Stimulated activated CD4-positive, alpha-beta T cell treated with anti-CD3 and anti-CD28 coated beads, Interleukin-1b, Interleukin-23, amount 100 ng/mL, for 48 hours (primary cell): ENCODE measurements around the gene STX16.
A peak's percentile ranks its signal among the peaks of the same experiment; 100 is the strongest.

ENCODE experiments used
- DNase-seq: peaks from one replicate; pipeline ENCODE4 v3.0.0-alpha.2; 2020

STX16 gene

DNA sequence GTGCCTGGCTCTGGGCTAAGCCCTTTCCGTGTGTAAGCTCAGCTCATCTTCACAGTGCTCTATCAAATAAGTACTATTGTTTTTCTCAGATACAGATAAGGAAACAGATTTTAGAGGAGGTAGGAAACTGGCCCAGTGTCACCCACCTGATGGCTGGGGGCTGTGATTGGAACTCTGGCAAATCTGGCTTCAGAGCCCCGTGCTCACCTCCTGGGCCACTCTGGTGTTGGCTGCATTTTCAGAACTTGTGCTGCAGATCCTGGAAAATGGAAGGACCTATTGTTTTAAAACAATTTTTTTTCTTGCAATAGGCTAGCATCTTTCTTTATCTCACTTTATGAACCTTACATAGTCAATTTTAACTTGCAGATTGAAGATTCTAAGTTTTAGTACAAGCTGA, 5.7 kb downstream of the STX16 start:
- DNase-seq: no peak

DNA sequence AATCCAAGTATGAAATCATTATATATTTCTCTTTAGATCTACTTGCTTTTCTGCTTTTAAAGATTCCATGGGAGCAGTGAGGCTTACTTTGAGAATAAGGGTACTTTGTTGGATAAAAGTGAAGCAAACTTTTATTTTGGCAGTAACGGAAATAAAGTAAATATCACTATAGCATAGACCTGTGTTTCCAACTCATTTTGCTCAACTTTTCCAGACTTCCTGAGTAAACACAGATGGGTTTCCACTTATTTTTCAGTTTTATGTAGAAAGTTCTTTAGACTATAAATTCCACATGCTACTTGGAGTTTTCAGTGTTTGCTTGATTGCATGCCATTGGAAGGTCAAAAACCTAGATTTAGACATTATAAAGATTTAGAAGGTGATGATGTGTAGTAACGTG, 6.2 kb downstream of the STX16 start:
- DNase-seq: no peak

DNA sequence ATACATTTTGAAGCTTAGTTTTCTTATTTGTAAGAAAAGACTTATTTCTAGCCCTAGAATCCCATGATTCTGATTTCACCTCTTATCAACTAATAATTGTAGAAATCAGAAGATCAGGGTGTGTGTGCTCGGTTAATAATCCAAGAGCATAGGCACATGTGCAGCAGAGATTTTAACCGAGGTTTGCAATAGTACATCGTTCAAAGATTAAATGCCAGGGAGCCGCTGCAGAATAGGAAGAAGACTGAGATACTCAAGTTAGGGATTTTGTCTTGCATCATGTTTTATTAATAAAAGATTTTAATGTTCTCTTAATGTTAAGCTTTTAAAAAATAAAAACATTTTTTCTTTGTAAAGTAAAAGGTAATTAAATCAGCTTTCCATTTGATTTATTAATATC, 6.9 kb downstream of the STX16 start:
- DNase-seq: no peak

DNA sequence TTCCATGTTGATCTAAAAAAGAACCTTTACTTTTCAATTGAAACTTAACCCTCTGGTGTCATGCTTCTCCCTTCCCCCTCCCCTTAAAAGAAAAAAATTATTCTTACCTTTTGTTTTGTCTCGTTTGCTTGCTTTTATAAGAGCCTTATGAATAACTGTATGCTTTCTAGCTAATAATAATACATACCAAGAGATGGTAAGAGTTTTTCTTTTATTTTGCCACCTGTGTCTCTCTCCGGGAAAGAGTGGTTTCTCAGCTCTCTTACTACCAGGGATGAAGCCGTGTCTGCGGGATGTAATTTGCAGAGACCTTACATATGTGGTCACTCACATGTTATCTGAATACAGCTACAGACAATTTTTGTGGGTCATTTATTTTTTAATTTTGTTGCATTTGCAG, 7.7 kb downstream of the STX16 start:
- no peak for DNase-seq

DNA sequence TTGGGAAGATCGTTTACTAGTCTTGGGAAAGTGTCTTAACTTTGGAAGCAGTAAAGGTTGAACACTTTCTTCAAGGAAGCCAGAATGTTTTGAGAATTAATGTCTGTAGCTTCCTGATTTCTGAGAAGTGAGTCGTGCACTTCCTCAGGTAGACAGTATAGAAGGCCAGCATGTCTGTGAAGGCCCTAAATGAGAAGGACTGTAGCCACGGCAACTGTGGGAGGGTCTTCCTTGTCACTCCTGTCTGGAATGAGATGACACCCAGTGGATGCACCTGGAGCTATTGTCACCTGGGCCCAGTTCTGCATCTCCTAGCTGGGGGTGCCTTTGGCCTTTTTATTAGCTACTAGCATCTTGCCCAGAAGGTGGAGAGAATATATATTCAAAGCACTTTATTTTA, 8.8 kb downstream of the STX16 start:
- no peak for DNase-seq

DNA sequence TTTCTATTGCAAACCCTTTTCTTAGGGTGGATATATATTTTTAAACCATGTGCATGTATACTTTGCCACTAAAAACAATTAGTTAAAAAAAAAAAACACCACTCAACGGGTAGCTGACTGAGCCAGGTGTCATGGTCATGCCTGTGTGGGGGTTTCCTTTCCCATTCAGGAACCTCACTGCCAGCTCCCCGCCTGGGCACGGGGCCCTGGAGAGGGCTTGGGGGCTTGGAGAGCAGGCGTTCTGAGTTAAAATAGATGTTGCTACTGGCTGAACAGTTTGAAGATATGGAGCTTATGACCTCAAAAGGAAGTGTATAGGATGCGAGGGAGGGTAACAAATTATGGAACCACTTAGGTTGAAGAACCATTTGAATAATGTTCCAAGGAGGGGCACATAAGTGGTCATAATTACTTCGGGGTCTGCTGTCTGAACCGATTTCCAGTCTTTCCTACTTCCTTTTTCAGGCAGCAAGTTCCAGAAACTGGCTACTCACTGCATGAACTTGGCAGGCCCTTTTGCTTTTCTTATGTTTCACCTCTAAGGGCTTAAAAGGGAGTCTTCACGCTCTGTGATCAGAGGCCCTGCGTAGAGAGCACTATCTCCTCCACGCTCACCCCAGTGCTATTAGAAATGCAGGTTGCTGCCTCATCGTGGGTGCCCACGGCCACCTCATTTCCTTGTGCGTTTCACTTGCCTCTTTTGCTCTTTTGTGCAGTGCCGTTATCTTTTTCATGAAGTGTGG, 9.9 kb downstream of the STX16 start:
- peak; percentile 24 for DNase-seq

DNA sequence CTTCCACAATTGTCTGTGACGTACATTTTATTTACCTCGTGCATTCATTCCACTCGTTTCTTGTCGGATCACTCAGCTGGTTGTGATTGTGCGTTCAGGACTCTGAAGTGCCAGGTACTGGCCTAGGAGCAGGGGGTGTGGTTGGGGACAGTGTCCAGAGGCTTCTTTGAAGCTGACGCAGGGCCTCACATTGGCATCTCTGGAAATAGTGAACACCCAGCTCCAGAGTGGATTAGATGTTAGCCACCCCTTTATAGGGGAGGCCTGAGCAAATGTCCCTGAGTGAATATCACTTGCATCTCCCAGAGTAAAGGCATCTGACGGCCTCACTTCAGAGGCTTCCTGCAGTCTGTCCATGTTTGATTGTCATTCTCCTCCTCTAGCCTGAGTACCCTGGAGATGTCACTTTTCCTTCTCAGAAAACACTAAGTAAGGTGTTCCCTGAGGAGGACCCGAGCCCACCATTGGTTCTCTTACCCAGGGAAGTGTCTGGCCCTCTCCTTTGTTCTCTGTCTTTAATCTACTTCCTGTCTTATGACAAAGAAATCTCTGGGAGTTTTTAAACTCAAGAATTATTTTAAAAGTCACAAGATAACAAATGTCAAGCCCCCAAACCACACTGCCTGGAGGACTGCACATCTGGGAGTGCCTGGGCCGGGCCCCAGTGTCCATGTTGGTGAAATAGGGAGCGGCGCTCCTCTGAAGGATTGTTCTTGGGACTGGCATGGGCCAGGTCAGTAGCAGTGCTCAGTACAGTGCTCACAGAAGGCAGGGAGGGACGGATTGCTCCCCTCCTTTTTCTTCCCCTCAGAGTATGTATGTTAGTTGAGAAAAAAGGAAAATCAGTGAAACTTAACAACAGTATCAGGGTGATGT, 10.8 kb downstream of the STX16 start:
- DNase-seq: no peak

DNA sequence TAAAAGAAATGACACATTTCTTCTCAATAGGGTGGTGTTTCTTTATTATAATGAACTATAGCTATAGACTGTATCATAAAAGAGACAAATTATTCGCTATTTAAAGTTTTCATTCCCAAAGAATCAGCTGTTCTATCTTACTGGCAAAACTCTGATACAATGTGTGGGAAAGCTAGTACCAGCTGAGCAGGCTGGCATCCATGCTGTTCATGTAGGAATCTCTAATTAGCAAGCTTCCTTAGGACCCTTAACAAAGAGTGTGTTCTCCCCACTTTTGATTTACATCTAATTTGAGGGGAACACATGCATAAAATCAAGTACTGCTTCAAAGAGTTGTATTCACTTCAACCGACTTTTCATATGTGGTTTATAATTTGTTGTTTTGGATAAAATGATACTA, 13.2 kb downstream of the STX16 start:
- DNase-seq: no peak

DNA sequence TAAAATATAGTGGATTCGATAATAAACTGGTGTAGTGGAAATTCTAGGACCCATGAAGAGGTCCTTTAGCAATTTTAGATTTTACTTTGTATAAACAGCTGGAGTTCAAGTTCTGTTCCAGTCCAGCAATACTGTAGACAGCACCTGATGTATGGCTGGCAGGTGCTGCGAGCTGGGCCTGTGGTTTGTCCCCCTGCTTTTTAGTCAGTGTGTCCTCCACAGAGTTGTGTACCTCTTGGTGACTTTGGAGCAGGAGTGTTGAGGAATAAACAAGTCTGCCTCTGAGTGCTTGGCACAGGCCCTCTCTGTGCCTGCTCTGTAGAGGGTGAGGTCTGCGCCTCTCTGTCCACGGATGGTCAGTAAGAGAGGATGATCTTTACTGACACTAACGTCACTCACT, 13.8 kb downstream of the STX16 start:
- DNase-seq: no peak

DNA sequence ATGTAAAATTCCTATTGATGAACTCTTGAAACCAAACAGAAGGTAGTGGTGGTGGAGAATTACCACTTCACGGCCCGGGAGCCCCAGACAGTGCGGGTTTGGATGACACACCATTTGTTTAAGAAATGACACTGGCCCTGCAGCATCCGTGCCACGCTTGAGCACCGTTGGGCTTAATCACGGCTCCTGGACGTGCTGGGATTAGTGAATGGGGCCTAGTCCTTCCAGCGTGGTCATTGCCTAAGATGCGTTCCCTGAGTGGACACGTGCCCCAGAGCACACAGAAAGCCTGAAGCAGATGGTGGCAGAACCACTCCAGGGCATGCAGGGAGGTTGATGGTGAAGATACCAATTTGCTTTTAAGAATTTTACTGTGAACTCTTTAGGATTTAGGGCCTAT, 14.5 kb downstream of the STX16 start:
- DNase-seq: no peak

DNA sequence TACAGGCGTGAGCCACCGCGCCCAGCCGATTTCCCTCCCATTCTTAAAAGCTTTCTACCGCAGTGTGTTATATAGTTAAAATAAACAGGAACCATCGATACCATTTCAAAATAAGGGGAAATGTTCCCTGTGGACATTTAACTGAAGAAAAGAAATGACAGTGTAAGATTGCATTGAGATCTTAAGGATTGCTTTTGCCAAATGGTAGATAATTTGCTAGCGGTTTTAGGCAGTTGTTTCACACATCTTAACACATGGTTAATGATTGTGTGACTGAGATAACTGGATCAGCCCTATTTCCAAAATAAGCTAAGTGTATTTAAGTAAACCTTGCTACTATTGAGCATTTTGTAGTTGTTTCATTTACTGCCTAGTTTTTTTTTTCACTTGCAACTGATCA, 15.6 kb downstream of the STX16 start:
- no peak for DNase-seq

DNA sequence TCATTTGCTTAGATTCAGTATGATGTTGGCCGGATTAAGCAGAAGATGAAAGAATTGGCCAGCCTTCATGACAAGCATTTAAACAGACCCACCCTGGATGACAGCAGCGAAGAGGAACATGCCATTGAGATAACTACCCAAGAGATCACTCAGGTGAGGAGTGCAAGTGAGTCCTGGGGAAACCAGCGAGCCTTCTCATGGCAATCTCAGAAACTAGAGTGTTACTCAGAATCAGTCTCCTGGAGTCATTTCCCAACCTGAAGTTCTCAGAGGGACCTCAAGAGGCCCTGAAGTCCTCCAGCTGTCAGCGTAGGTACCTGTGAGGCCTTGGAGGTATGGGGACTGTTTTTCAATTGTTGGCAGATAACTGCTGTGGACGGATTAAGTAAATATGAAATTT, 16.9 kb downstream of the STX16 start:
- no peak for DNase-seq

DNA sequence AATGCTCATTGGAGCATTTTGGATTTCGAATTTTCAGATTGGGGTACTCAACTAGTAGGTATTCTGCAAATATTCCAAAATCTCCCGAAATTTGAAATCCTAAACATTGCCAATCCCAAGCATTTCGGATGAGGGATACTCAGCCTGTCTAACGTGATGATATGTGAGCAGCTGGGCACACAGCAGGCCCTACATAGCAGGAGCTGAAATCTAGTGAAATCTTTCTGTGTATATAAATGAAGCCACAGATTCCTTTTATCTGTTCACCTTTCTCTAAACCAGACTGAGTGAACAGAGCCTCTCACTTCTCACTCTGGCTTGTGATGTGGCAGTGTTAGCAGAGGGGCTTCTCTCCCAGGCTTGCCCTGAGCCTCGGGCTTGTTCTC, 17.8 kb downstream of the STX16 start:
- no peak for DNase-seq

DNA sequence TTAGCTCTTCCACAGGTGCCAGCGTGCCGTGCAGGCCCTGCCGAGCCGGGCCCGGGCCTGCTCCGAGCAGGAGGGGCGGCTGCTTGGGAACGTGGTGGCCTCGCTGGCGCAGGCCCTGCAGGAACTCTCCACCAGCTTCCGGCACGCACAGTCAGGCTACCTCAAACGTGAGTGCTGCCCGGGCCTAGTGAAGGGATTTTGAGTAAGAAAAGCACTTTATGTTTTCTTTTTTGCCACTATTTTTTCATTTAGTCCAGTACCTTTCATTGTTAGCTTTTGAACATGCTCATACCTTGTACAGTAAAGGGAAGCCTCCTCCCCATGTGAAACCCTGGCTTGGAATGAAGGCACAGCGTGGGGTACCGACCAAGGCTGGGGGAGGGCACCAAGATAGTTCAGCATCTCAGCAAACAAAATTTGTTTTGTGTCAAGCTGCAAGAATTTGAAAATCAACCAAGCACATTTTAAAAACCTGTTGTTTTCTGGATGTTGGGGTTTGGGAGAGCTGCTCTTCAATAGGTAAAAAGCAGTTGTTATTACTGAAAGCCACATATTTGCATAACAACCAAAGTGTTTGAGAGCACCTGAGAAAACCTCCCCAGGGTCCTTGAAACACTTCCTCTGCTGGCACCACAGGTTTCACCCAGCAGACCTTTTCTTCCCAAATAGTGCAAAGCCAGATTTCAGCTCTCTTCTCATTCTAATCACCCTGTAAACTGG, 18.4 kb downstream of the STX16 start:
- no peak for DNase-seq

DNA sequence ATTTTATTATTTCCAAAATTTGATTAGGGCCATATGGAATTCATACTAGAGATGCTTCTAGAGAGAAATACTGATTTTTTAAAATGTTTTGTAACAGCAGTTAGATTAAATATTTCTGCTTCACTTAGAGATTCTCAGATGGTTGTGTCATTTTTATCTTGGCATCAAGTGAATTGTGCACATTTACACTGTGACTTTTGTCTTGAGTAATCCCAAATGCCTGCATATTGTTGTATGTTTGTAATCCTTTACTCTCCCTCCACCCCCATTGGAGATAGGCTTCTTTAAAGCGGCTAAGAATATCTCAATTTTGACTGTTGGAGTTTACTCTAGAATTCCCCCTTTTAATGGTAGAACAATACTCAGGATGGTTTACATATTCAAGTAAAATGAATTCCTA, 19.0 kb downstream of the STX16 start:
- no peak for DNase-seq

DNA sequence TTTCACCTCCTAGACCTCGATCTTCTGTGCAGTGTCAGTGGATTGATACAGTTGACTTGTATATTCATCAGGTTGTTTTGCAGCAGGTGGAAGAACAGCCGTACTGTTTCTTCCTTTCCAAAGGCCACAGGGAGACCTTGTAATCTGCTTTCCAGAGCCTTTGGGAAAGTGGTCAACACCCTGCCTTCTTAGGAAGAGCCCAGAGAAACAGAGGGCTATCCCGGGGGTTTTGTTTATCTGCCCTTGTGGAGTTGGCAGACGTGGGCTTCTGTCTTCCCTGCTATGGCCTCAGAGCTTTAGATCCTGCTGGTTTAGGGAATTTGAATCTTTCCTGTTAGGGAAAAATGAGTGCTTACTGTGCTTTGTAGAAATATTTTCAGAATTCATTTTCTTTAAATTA, 19.6 kb downstream of the STX16 start:
- no peak for DNase-seq

DNA sequence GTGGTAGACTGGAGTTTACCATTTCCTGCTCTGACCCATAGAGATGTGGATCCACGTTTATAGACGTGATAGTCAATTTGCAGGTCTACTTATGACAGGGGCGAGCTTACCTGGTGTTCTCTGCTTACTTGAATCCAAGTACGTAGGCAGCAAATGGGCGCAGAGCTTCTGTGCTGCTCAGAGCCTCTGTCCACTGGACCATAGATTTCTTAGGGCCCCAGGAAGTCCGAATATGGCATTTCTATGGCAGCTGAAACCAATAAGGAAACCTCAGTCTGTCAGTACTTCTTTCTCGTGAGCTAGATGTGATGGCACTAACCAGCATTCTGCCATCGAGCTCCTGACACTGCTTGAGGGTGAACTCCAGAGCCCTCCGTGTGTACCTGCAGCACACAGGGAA, 22.0 kb downstream of the STX16 start:
- DNase-seq: no peak

DNA sequence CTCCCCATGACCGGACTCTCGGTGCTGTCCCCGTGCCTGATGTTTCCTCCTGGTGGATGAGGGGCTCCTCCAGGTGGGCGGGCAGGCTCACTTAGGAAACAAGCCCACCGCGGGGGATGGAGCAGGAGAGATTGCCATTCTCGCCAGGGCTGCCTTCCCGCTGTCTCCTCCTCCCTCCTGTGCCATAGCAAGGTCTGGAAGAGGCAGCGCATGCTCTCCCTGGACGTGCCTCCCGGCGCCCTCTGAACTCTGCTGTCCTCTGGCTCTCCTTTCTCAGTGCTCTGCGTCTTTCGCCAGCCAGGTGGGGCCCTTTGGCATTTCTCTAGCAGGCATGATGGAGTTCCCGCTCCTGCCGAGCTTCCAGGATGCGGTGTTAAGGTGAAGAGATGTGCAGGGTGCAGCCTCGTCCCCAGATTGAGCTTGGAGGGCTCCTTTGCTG, 24.1 kb downstream of the STX16 start:
- no peak for DNase-seq

DNA sequence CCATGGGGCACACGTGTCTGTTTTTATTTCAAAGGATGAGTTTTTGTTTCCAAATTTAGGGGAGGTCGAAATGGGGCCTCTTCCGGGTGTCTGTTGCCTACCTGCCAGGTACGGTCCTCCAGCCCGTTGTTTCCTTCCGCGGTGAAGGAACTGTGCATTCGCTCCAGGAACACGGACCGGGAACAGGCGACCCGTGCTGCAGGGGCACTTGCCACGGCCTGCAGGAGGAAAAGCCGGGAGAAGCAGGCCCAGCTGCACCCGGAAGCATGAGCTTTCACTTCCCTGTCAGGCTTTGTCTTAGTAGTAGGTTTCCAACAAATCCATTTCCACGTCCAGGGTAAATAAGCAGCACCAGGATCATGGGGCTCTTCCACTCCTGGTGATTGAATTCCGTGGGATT, 24.6 kb downstream of the STX16 start:
- DNase-seq: no peak

DNA sequence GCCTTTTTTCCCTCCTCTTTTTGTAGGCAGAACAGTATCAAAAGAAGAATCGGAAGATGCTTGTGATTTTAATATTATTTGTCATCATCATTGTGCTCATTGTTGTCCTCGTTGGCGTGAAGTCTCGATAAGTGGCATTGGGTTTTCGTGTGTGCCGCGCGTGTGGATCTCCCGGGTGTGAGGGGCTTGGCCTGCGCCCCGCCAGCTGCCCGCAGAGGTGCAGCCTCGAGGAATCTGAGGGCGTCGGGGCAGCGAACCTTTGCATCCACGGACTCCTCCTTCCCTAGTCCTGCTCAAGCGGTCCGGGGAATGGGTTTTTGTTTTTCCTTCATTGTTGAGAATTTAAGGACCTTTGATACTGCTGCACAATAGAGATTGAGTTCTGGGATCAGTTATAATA, 25.1 kb downstream of the STX16 start:
- no peak for DNase-seq

DNA sequence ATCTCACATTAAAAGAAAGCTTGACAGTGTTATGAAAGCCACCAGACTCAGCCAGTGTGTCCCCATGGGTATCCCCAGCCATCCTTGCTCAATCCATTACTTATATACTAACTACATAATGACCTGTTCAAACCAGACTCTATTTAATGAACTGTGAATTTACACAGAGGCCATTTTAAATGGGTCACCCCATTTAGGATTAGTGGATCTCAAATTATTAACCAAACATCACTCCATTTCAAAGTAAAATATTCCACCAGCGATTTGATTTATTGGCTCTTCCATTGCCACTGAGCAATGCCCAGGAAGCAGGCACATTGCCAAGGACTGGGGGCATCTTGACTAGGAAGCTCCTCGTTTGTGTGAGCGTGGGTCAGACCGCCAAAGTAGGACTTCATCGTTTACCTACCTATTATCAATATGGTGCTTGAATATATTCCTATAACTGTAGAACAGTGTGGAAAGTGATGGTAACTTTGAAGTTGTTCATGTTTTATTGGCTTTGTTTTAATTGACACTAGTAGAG, 26.1 kb downstream of the STX16 start:
- DNase-seq: no peak

DNA sequence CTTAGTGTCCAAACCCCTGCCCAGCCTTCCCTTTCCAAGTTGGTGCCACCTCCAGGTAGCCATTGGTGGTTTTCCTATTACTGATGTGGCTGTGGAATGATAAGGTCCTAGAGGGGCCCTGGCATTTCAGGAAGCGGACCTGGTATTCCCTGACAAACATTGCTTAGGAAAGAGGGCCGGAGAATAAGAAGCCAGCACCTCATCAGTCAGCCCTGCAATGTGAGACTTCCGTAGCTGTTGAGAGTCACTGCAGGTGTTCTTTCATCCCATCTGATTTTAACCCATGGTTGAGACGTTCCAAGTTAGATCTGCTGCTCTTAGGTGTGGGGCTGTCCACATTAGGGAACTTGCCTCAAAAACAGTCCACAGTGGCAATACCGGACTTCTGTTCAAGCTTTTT, 26.7 kb downstream of the STX16 start:
- DNase-seq: no peak

DNA sequence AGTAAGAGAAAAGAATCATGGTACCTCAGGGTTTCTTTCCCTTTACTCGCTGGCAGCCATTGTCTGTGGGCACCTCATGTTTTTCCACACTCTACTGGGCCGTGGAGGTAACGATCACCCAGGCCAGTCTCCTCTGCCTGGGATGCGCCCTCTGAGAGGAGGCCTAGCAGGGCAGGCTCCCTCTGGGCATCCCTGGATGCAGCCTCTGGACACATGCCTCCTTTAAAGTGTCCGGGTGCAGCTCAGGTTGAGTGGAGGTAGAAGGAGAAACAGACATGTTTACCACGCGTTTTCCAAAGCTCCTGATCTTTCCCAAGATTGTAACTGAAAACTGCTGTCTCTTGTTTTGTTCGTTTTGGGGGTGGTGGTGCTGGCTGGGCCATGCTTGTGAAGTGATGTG, 27.7 kb downstream of the STX16 start:
- no peak for DNase-seq
